ENCODE results near the gene ULK3.

ULK3 gene

DNA sequence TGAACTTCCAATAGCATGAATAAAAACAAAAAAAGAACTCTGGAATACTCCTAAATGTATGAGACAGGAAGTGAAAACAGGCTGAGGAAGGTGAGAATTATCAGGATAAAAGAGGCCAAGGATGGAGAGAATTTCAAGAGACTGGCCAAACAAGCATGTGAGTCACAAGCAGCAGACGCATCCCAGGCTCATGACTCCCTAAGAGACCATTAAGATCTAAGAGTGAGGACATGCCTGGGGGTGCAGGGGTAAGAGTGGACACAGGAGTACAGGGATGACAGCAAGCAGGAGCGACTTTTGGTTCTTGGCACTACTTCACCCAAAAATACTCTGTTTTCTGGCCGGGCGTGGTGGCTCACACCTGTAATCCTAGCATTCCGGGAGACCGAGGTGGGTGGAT, 23.1 kb upstream of the ULK3 start:
- peaks cover 2% of the 10 kb centered on the region for H3K4me1 ChIP-seq (ENCODE audit: control insufficient read depth, low read depth, low read length)
- H3K18ac ChIP-seq (ENCODE audit: low read length) = no peak overlapping the region
- WGBS (ENCODE audit: extremely low coverage, insufficient coverage, low lambda C conversion rate) = no CpG with 5 or more reads among the region's 6 CpGs
- H3K56ac ChIP-seq (ENCODE audit: low read length) = no peak overlapping the region
- H3K9ac ChIP-seq (ENCODE audit: low read length) = no peak overlapping the region
- H4K8ac ChIP-seq (ENCODE audit: low read depth, low read length) = no peak overlapping the region
- no peak overlapping the region for H2BK120ac ChIP-seq (ENCODE audit: low read depth, low read length)
- H3K36me3 ChIP-seq (ENCODE audit: control insufficient read depth, insufficient read depth, low read length) = no peaks in the 10 kb centered on the region
- no peak overlapping the region for H3K23ac ChIP-seq (ENCODE audit: low read length)
- H3K79me1 ChIP-seq (ENCODE audit: low read length) = peaks cover 13% of the 10 kb centered on the region
- H2BK15ac ChIP-seq (replicated peaks; ENCODE audit: low read depth) = no peak overlapping the region
- H4K5ac ChIP-seq (ENCODE audit: low read length) = no peak overlapping the region
- no peaks in the 10 kb centered on the region for H3K27me3 ChIP-seq (ENCODE audit: insufficient read depth, low read length, poor library complexity)
- H2BK5ac ChIP-seq (ENCODE audit: low read length) = no peak overlapping the region
- H3K4me2 ChIP-seq (ENCODE audit: low read length) = no peak overlapping the region
- peaks cover 19% of the 10 kb centered on the region for H3K79me2 ChIP-seq (ENCODE audit: control insufficient read depth, insufficient read depth, low read length)
- H3K4ac ChIP-seq (ENCODE audit: low read depth, low read length) = no peak overlapping the region
- no peak overlapping the region for H3K27ac ChIP-seq (ENCODE audit: low read depth, low read length)
- peak; percentile 23 for DNase-seq
- H2AK5ac ChIP-seq (ENCODE audit: low read length) = no peak overlapping the region
- no peak overlapping the region for H3K4me3 ChIP-seq (ENCODE audit: low read length)

DNA sequence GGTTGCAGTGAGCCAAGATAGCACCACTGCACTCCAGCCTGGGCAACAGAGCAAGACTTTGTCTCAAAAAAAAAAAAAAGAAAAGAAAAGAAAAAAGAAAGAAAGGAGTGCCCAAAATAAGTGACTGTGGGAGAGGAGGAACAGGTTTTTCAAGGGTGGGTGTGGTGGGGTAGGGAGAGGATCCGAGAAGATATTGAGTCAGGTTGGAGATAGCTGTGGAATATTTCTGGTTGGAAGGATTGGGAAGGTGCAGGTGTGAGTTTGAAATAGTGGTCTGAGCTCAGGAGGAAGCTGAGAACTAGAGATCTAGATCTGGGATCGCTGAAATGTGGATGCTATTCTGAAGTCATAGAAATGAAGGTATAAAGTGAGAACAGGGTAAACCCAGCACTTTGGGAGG, 22.4 kb upstream of the ULK3 start:
- no peak overlapping the region for H2BK5ac ChIP-seq (ENCODE audit: low read length)
- no CpG with 5 or more reads among the region's 2 CpGs for WGBS (ENCODE audit: extremely low coverage, insufficient coverage, low lambda C conversion rate)
- H3K79me2 ChIP-seq (ENCODE audit: control insufficient read depth, insufficient read depth, low read length) = peaks cover 19% of the 10 kb centered on the region
- H3K4me3 ChIP-seq (ENCODE audit: low read length) = no peak overlapping the region
- no peak overlapping the region for H3K23ac ChIP-seq (ENCODE audit: low read length)
- H3K4me2 ChIP-seq (ENCODE audit: low read length) = no peak overlapping the region
- H4K8ac ChIP-seq (ENCODE audit: low read depth, low read length) = no peak overlapping the region
- H3K56ac ChIP-seq (ENCODE audit: low read length) = no peak overlapping the region
- H3K36me3 ChIP-seq (ENCODE audit: control insufficient read depth, insufficient read depth, low read length) = no peaks in the 10 kb centered on the region
- no peaks in the 10 kb centered on the region for H3K4me1 ChIP-seq (ENCODE audit: control insufficient read depth, low read depth, low read length)
- no peak for DNase-seq
- no peak overlapping the region for H3K18ac ChIP-seq (ENCODE audit: low read length)
- no peaks in the 10 kb centered on the region for H3K27me3 ChIP-seq (ENCODE audit: insufficient read depth, low read length, poor library complexity)
- no peak overlapping the region for H2BK120ac ChIP-seq (ENCODE audit: low read depth, low read length)
- H3K79me1 ChIP-seq (ENCODE audit: low read length) = peaks cover 13% of the 10 kb centered on the region
- H3K27ac ChIP-seq (ENCODE audit: low read depth, low read length) = no peak overlapping the region
- H2AK5ac ChIP-seq (ENCODE audit: low read length) = no peak overlapping the region
- H3K9ac ChIP-seq (ENCODE audit: low read length) = no peak overlapping the region
- no peak overlapping the region for H2BK15ac ChIP-seq (replicated peaks; ENCODE audit: low read depth)
- H3K4ac ChIP-seq (ENCODE audit: low read depth, low read length) = no peak overlapping the region
- no peak overlapping the region for H4K5ac ChIP-seq (ENCODE audit: low read length)

GRCh38 chr15:74864296-74864695, 21.3 kb upstream of the ULK3 start:
- WGBS (ENCODE audit: extremely low coverage, insufficient coverage, low lambda C conversion rate) = no CpG with 5 or more reads among the region's 6 CpGs
- peaks cover 13% of the 10 kb centered on the region for H3K79me1 ChIP-seq (ENCODE audit: low read length)
- H3K27me3 ChIP-seq (ENCODE audit: insufficient read depth, low read length, poor library complexity) = no peaks in the 10 kb centered on the region
- no peak overlapping the region for H2AK5ac ChIP-seq (ENCODE audit: low read length)
- no peak overlapping the region for H3K23ac ChIP-seq (ENCODE audit: low read length)
- no peak overlapping the region for H2BK120ac ChIP-seq (ENCODE audit: low read depth, low read length)
- H3K4me3 ChIP-seq (ENCODE audit: low read length) = no peak overlapping the region
- H4K8ac ChIP-seq (ENCODE audit: low read depth, low read length) = no peak overlapping the region
- H3K56ac ChIP-seq (ENCODE audit: low read length) = no peak overlapping the region
- no peak overlapping the region for H3K18ac ChIP-seq (ENCODE audit: low read length)
- no peak overlapping the region for H2BK15ac ChIP-seq (replicated peaks; ENCODE audit: low read depth)
- H3K27ac ChIP-seq (ENCODE audit: low read depth, low read length) = no peak overlapping the region
- DNase-seq = no peak
- no peaks in the 10 kb centered on the region for H3K36me3 ChIP-seq (ENCODE audit: control insufficient read depth, insufficient read depth, low read length)
- H2BK5ac ChIP-seq (ENCODE audit: low read length) = no peak overlapping the region
- H3K4me1 ChIP-seq (ENCODE audit: control insufficient read depth, low read depth, low read length) = no peaks in the 10 kb centered on the region
- no peak overlapping the region for H3K4me2 ChIP-seq (ENCODE audit: low read length)
- H3K9ac ChIP-seq (ENCODE audit: low read length) = no peak overlapping the region
- H3K4ac ChIP-seq (ENCODE audit: low read depth, low read length) = no peak overlapping the region
- H3K79me2 ChIP-seq (ENCODE audit: control insufficient read depth, insufficient read depth, low read length) = peaks cover 15% of the 10 kb centered on the region
- H4K5ac ChIP-seq (ENCODE audit: low read length) = no peak overlapping the region

- no peak for DNase-seq
- H4K5ac ChIP-seq (ENCODE audit: low read length) = no peak overlapping the region
- H3K4me1 ChIP-seq (ENCODE audit: control insufficient read depth, low read depth, low read length) = no peaks in the 10 kb centered on the region
- H3K36me3 ChIP-seq (ENCODE audit: control insufficient read depth, insufficient read depth, low read length) = no peaks in the 10 kb centered on the region
- no peak overlapping the region for H2BK5ac ChIP-seq (ENCODE audit: low read length)
- H3K79me2 ChIP-seq (ENCODE audit: control insufficient read depth, insufficient read depth, low read length) = peaks cover 12% of the 10 kb centered on the region
- no peak overlapping the region for H2AK5ac ChIP-seq (ENCODE audit: low read length)
- no peak overlapping the region for H3K4ac ChIP-seq (ENCODE audit: low read depth, low read length)
- H3K4me2 ChIP-seq (ENCODE audit: low read length) = no peak overlapping the region
- no peak overlapping the region for H3K56ac ChIP-seq (ENCODE audit: low read length)
- WGBS (ENCODE audit: extremely low coverage, insufficient coverage, low lambda C conversion rate) = no CpG with 5 or more reads among the region's 11 CpGs
- H3K9ac ChIP-seq (ENCODE audit: low read length) = no peak overlapping the region
- H4K8ac ChIP-seq (ENCODE audit: low read depth, low read length) = no peak overlapping the region
- no peak overlapping the region for H2BK15ac ChIP-seq (replicated peaks; ENCODE audit: low read depth)
- H3K23ac ChIP-seq (ENCODE audit: low read length) = no peak overlapping the region
- H2BK120ac ChIP-seq (ENCODE audit: low read depth, low read length) = no peak overlapping the region
- no peak overlapping the region for H3K18ac ChIP-seq (ENCODE audit: low read length)
- no peak overlapping the region for H3K27ac ChIP-seq (ENCODE audit: low read depth, low read length)
- H3K4me3 ChIP-seq (ENCODE audit: low read length) = no peak overlapping the region
- no peaks in the 10 kb centered on the region for H3K27me3 ChIP-seq (ENCODE audit: insufficient read depth, low read length, poor library complexity)
- H3K79me1 ChIP-seq (ENCODE audit: low read length) = peaks cover 13% of the 10 kb centered on the region
Observed at GRCh38 chr15:74863239-74864056, 20.5 kb upstream of the ULK3 start.

- Histone ChIP-seq H2AK5ac (ENCODE audit: low read length) (no peak overlapping the region), H4K8ac (ENCODE audit: low read depth, low read length) (no peak overlapping the region), H3K18ac (ENCODE audit: low read length) (no peak overlapping the region), H4K5ac (ENCODE audit: low read length) (no peak overlapping the region), H3K4me3 (ENCODE audit: low read length) (no peak overlapping the region), H3K4me1 (ENCODE audit: control insufficient read depth, low read depth, low read length) (no peaks in the 10 kb centered on the region), H2BK15ac (replicated peaks; ENCODE audit: low read depth) (no peak overlapping the region), H3K27me3 (ENCODE audit: insufficient read depth, low read length, poor library complexity) (no peaks in the 10 kb centered on the region), H3K27ac (ENCODE audit: low read depth, low read length) (no peak overlapping the region), H3K79me1 (ENCODE audit: low read length) (peaks cover 2% of the 10 kb centered on the region), H3K4me2 (ENCODE audit: low read length) (no peak overlapping the region), H2BK5ac (ENCODE audit: low read length) (no peak overlapping the region), H3K36me3 (ENCODE audit: control insufficient read depth, insufficient read depth, low read length) (no peaks in the 10 kb centered on the region), H2BK120ac (ENCODE audit: low read depth, low read length) (no peak overlapping the region), H3K79me2 (ENCODE audit: control insufficient read depth, insufficient read depth, low read length) (no peaks in the 10 kb centered on the region), H3K9ac (ENCODE audit: low read length) (no peak overlapping the region), H3K23ac (ENCODE audit: low read length) (no peak overlapping the region), H3K56ac (ENCODE audit: low read length) (no peak overlapping the region), H3K4ac (ENCODE audit: low read depth, low read length) (no peak overlapping the region)
- no CpG with 5 or more reads among the region's 4 CpGs for WGBS (ENCODE audit: extremely low coverage, insufficient coverage, low lambda C conversion rate)
- DNase-seq = no peak
Observed at GRCh38 chr15:74858369-74858740, 15.4 kb upstream of the ULK3 start.

All from mesendoderm (in vitro differentiated cells).